ENCODE measurements around the gene FNBP1L.

The FNBP1L gene

DNA sequence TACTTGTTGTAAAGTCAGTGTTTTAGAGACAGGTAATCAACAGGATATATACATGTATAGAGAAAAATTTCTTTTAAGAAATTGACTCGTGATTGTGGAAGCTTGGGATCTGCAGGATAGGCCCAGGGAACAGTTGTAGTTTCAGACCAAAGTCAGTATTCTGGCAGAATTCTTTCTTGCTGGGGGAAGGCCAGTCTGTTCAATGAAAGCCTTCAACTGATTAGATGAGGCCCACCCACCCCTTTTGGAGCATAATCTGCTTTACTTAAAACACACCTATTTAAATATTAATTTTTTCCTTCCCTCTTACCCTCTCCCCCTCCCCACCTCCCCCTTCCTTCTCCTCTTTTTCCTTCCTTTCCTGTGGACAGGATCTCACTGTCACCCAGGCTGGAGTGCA is 48.0 kb downstream of the FNBP1L start:
- no peak for DNase-seq

DNA sequence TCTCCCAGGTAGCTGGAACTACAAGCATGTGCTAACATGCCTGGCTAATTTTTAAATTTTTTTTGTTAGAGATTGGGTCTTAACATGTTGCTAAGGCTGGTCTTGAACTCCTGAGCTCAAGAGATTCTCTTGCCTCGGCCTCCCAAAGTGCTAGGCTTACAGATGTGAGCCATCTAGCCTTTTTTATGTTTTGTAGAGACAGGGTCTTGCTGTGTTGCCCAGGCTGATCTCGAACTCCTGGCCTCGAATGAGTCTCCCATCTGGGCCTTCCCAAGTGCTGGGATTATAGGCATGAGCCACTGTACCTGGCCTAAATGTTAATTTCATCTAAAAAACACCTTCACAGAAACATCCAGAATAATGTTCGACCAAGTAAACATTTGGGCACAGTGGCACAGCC is 48.6 kb downstream of the FNBP1L start:
- no peak for DNase-seq

DNA sequence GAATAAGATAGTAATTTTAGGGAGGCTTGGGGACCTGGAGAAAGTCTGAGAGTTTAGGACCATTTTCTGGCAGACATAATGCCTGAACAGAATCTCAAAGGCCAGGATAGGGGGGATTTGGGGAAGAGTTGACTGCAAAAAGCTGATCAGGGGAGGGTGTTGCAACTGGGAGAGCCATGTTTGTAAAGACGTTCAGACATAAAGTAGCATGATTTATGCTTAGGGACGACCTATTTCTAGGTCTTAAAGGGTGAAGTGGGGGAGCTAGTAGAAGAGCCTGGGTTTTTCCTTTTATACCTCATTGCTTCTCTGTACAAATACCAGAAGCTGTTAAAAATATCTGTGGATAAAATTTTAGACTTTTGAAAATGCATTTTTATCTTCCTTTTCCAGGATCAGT is 51.2 kb downstream of the FNBP1L start:
- no peak for DNase-seq

DNA sequence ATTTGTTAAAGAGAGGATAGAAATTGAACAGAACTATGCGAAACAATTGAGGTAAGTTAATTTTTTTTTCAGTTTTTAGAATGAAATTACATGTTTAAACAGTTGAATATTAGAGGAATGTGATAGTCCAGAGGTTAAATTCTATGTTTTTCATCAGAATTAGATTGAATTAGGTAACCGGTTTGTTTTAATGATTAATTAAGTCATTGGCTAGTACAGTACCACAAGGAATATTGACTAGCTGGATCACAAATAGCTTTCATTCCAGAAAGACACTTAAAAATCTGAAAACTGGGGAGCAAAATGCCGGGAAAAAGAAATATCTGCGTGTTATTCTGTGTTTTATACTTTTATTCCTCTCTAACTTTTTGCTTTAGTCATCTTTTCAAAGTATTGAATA is 51.6 kb downstream of the FNBP1L start:
- no peak for DNase-seq

DNA sequence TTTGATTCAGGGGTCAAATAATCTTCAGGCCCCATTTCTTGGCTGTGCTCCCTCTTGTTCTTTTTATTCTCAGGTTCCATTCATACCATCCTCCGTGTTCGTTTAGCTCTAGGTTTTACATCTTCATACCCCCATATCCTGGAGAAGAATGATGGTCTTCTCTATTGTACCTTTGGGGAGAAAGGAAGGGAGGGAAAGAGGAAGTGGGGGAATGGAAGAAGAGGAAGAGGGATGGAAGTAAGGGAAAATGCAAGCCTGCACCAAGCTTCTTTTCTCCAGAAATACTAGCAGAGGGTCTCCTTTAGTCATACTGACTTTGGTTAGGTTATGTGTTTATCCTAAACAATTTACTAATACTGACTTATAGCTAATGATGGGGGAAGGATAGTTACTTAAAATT is 52.4 kb downstream of the FNBP1L start:
- no peak for DNase-seq

DNA sequence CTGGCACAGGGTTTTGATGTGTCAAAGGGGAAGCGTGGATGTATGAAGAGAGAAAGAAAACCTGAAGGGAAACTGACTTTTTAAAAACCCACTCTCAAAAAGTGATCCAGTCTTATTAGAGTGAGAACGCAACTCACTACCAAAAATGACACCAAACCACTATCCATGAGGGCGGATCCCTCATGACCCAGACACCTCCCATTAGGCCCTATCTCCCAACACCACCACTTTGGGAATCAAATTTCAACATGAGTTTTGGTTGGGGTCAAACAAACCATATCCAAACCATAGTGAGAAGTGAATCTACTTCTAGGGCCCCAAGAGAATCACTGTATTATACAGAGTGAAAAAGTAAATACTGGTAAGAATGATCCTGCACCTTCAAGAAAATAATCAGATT is 53.5 kb downstream of the FNBP1L start:
- DNase-seq, result no peak

DNA sequence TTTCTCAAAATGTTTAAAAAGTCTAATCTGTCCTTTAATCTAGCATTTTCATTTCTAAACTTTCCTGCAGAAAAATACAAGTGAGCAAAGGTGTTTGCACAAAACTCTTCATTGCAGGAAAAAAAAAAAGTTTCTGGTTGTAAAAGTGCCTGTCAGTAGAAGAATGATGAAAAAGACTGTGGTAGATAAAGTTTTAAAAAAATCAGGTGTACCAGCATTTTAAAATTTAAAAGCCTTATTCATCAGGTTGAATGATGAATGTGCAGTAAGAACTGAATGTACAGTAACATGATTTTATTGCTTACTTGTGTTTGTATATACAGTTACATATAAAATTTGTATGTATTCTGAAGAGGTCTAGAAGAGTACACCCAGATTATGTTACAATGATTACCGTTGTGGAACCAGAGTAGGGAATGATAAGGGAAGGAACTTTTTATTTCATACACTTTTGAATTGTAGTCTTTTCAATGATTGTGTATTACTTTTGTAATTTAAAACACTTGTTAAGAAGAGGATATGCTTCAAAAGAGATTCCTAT is 54.0 kb downstream of the FNBP1L start:
- DNase-seq, result no peak

DNA sequence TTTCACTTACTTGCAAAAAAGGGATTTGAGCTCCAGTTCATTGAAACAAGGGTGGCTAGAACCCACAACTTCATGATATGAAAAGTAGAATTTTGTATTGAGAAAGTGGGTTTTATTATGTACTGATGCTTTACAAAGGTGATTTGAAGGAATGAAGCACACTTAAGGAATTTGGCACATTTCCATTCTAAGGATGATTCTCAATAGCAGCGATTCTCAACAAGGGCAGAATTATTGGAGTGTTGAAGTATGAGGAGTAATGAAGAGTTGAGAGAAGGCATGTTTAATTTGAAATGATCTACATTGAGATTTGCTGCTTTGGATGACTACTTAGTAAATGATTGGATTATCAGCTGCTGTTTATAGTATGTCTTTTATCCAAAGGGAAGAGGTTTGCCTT is 54.7 kb downstream of the FNBP1L start:
- DNase-seq, result no peak

DNA sequence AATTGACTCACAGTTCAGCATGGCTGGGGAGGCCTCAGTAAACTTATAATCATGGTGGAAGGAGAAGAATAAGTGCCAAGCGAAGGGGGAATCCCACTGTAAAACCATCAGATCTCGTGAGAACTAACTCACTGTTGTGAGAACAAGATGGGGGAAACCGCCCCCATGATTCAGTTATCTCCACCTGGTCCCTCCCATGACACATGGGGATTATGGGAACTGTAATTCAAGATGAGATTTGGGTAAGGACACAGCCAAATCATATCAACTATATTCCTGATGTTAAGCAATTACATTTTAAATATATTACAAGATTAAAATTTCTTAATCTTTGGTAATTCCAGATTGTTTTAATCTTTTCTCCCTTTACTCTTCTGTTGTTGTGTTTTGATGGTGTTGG is 55.2 kb downstream of the FNBP1L start:
- no peak for DNase-seq

DNA sequence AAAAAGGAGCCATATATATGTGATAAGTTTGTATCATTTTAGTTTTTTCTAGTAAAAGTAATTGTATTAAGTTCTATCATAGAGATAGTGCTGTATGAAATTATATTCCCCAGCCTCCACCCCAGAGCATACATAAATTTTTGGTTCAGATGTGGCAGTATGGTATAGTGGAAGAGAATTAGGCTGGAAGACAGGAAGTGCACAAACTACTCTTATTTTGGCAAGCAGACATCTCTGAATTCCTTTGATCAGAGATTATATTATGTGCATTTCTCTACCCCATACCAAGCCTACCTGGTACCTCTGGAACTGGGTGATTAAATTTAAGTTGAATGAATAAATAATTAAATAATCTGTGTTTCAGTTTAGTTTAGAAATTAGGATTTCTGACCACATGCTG is 55.9 kb downstream of the FNBP1L start:
- no peak for DNase-seq

DNA sequence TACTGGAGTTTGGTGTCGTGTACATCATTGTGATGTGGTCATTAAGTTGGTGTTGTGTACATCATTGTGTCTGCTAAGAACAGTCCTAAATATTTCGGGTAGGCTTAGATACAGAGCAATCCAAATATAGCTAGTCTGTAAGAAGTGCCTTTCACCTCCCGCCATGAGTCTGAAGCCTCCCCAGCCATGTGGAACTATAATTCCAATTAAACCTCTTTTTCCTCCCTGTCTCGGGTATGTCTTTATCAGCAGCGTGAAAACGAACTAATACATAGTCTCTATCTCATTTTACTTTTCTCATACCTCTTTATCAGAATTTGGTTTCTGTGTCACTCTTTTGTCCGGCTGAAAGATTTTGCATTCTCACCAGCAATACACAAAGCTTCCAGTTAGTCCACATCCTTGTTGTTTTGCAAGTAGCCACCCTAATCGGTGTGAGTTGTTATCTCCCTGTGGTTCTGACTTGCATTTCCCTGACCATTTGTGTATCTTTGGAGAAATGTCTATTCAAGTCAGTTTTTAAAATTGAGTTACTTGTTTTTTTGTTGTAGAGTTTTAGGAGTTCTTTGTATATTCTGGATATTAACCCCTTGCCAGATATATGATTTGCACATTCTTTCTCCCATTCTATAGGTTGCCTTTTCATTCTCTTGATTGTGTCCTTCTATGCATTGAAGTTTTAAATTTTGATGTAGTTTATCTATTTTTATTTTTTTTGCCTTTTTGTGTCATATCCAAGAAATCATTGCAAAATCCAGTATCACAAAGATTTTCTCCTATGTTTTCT is 56.5 kb downstream of the FNBP1L start:
- no peak for DNase-seq

DNA sequence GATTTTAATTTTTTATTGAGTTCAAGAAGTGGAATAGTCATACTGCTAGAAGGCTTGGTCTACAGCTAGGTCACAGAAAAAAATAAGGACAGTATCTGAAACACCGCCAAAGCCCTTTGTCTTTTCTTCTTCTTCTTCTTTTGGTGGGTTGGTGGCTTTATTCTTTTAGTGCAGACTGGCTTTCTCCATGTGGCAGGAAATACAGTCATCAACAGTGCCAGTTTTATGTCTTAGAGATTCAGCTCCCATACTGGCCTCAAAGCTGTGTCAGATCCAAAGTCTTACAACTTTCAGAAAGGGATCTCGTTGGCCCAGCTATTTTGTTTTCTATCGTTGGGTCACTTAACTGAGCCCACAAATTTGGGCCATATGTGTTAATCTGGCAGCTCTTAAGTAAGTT is 58.2 kb downstream of the FNBP1L start:
- DNase-seq, result no peak

DNA sequence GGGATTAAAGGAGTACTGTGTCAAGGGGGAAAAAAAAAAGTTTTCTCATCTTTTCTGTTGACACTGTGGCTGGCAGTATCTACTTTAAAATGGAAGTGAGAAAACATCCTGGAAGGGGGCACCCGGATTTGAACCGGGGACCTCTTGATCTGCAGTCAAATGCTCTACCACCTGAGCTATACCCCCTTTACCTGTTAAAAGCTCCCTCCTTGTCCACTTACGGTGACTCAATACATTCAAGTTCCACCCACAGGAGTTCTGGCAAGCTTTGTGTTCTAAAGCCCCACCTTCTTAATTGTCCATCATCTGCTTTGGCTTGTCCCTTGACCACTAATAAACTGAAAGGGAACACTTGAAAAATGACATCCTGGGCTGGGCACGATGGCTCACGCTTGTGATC is 68.2 kb downstream of the FNBP1L start:
- DNase-seq, result no peak

DNA sequence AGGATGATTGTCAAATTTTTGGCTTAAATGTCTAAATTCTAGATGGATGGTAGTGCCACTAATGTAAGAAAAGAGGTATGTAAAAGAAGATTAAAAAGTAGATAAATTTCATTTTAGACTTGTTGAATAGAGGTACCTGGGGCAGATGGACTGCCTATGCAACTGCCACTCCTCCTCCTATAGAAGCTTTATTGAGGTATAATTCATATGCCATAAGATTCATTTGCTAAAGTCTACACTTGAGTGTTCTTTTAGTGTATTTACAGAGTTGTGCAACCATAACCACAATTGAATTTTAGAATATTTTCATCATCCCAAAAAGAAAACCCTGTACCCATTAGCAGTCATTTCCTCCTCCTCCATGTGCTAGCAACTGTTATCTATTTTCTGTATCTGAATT is 70.6 kb downstream of the FNBP1L start:
- no peak for DNase-seq

DNA sequence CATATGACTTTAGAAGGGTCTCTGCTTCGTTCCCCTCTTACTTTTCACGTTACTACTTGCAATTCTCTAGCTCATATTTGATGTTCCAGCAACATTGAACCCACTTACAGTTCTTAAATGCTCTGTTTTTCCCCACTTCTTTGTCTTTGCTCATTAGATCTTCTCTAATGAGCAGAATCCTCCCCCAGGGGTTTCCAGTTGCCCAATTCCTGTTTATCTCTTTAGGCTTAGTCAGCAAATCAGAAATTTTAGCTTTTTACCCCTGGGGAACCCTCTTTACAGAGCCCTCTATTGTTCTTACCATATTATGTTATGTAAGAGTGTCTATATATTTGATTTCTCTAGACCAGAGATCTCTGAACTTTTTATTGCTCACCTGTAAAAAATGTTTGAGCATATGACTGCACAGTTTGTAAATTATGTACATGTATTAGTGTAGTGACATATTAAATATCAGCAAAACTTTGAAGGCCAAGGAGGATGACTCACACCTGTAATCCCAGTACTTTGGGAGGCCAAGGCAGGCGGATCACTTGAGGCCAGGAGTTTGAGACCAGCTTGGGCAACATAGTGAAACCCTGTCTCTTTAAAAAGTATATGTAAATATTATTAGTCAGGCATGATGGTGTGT is 71.4 kb downstream of the FNBP1L start:
- no peak for DNase-seq

DNA sequence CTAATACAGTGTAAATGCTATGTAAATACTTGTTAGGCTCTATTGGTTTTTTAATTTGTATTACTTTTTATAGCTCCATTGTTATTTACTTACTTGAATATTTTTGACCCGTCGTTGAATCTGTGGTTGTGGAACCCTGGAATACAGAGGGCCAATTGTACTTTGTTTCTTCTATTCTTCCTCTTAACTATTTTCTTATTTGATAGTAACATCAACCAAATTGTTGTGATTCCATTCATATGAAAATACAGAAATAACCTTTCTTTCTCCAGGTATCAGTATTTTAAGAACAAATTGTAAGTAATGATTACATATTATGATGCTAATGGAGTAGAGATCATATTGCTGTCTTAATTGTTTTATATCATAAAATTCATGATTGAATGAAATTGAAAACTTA is 73.7 kb downstream of the FNBP1L start:
- no peak for DNase-seq

DNA sequence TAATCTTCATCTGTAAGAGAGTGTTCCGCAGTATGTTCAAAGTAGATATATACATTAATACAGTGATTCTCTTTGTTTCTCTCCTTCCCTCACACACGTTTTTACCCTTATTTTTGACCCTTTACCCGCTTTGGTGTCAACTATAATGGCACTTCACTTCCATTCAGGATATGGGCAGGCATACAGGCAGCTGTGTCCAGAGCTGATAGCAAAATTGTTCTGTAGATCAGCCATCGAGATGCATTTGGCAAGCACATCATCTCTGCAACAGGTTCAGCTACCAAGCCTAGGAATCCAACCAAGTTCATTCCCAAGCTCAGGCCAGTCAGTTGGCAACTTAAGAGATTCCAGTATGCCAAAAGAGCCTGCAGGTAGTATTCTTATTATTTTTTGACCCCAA is 74.8 kb downstream of the FNBP1L start:
- no peak for DNase-seq

DNA sequence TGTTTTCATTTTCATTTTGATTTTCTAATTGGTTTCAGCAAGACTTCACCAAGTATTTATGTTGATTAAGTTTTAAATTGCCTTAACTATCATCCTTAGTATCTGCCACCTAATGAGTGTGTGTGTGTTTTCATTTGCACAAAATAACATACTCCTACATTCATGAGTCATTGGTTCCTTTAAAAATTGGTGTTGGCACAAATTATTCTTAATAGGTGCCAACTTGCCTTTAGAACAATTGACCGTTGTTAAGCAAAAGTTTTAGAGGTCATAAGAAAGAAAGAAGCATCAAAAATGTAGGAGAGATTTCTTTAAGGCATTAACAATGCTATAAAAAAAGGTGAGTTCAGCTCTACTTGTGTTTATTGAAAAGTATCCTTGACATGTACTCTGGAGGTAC is 77.5 kb downstream of the FNBP1L start:
- no peak for DNase-seq

DNA sequence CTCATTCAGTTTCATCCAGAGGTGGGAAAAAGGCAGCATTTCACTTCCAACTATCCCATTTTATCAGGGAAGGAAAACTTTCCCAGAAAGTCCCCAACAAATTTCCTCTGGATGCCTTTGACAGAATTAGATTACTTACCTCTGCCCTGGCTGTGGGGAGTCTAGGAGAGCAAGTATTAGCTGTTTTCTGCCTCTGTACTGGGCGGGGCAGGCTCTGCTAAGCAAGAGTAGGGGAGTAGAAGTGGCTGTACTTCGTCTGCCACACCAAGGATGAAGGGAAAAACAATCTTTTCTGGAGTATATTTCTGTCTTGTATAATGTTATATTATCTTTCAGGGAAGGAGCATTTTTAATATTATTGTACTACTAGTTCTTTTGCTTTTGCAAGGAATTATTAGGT is 78.5 kb downstream of the FNBP1L start:
- DNase-seq, result no peak

DNA sequence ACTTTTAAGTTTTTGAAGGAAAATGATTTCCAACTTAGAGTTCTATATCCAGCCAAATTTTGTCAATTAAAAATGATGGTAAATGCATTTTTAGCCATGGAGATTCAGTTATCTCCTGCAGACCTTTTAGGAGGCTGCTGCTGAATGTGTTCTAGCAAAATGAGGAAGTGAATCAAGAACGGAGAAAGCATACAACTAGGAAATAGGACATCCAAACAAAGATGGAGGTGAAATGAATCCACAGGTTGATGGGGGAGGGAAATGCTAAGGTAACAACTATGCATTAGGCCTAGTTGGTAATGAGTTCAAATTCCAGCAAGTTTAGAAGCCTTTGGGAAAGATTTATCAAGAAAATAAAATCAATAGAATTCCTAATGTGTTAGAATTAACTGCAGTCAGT is 80.5 kb downstream of the FNBP1L start:
- DNase-seq, result no peak

DNA sequence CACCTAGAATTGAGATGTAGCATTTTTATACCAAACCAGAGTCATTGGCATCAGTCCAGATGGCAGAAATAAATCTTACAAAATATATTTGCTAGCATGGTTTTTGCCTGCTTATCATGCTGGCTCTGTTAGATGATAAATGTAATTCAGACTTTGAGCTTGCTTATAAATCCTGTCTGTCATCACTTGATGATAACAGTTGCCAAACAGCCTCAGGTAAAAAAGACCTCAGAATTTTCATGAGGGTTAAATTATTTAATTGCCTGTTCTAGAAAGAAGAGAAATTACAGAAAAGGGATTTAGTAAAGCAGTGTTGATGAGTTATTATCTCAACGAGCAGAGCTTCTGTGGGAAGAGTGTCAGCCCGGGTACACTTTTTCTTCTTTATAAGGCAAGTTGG is 83.3 kb downstream of the FNBP1L start:
- DNase-seq, result no peak

DNA sequence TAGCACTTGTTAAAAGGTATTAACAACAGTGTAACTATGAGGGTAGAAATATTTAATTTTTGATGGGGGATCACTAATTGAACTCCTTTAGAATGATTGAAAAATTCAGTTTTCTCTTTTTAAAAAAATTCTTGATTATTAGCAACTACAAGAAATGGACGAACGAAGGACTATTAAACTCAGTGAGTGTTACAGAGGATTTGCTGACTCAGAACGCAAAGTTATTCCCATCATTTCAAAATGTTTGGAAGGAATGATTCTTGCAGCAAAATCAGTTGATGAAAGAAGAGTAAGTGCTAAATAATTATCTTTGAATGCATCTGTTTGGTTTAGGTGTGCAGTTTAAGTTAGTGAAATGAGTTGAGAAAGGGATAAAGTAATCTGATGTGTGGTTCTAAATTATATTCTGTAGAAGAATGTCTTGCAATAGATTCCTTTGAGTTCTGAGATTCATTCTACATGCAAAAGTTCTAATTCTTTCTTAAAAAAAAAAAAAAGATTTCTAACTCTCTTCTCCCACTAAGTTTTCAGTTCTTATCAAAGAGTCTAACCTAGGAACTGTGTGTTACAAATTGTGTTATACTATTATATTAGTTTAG is 85.0 kb downstream of the FNBP1L start:
- no peak for DNase-seq

DNA sequence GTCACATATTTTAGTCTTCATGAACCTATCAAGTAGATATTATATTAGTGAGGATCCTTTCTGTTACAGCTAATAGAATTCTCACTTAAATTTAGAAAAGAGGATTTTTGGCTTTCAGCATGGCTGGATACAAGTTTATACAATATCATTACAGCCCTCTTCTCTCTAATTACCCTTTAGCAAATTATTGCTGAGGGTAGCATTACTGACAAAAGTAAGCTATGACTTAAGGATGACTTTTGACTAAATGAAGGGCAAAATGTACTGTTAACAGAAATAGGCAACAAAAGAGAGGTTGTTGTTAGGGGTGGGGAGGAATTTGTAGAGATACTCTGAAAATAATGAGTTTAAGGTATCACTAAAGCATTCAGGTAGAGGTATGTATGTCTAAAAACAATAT is 85.8 kb downstream of the FNBP1L start:
- no peak for DNase-seq

DNA sequence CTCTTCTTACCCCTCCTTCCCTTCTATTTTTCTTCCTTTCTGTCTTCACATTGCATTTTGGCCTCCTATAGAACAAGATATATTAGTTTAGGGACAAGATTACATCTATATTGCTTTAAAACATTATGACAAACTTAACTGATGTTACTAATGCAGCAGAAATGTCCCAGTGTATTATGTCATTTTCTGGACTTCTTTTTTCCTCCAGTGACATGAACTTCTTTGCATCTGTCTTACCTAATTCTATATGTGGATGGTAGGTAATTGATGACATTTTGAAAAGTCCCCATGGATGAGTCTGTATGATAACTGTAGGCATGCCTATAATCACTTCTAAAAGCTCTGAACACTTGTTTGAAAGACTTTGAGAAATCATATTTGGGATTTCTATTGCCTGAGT is 89.5 kb downstream of the FNBP1L start:
- no peak for DNase-seq
